NCI-H187 (cell line): ENCODE results near the gene USP9Y.

ENCODE experiments used
- DNase-seq, 2 experiments: peaks; one replicate each; lab custom pipeline; 2025; lab: John Stamatoyannopoulos, UW

The USP9Y gene

DNA sequence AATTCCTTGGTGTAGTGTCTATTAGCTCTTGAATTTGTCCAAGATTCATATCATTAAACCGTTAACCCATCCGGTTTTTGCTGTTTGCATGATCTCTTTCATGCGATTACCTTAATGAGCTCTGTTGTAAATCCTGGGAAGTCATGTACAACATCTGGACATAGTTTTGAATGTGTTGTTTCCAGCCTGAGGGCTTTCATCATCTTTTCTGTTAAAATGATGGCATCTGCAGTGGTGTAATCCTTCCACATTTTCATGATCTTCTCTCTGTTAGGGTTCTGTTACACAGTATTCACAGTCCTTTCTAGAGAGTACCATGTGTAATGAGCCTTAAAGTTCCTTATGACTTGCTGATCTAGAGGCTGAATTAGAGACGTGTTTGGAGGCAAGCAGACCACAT, 64.9 kb downstream of the USP9Y start:
- DNase-seq: no peak

DNA sequence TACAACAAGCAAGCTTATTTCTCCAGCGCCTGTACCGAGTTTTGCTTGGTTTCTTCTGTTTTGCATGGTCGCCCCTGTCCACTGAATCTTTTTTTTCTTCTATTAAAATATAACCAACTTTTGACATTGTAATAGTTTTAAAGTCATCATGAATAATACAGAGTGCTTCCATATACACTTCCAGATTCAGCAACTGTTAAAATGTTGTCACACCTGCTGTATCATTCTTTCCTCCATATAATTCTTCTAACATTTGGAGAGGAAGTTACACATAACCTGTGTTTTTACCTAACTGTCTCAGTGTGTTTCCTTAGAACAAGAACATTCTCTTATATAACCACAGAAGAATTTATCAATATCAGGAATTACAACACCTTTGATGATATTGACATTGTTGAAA, 83.5 kb downstream of the USP9Y start:
- no peak for DNase-seq

GRCh38 chrY:12793999-12794398, 93.0 kb downstream of the USP9Y start:
- no peak for DNase-seq

- DNase-seq: no peak
Measured at GRCh38 chrY:12808046-12808445, 107.0 kb downstream of the USP9Y start.

GRCh38 chrY:12809034-12809433, 108.0 kb downstream of the USP9Y start:
- no peak for DNase-seq

DNA sequence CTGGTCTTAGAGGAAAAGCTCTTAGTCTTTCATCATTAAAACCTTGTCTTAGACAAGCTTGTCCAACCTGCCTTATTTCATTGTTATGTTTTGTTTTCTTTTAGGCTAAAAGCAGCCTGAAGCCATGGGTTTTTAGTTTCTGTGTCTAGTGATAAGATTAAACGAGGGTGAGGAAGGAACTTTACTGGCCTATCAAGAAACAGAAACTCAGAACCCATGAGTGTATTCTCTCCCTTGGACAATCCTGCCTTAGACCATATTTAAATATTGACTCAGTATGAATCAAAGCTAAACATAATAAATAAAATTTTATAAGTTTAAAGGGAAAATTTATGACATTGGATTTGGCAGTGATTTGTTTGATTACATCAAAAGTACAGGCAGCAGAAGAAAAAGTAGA, 122.4 kb downstream of the USP9Y start:
- no peak for DNase-seq

GRCh38 chrY:12826791-12827190, 125.8 kb downstream of the USP9Y start:
- DNase-seq: no peak

DNA sequence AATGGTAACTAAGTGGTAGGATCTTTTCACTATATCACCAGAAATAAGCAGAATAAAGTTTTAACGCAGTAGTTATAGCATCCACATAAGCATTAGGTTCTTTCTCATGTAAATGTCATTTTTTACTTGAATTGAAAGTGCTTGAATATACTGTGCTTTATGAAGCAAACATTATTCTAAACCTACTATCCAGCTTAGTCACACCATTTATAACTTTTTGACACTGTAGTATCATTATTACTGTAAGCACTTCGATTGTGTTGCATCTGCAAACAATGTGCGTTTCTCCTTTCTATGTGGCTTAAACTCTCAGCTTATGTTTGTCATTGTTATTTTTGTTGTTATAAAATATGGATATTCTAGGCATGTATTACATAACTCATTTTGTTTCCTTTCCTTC, 132.3 kb downstream of the USP9Y start:
- DNase-seq: no peak

DNA sequence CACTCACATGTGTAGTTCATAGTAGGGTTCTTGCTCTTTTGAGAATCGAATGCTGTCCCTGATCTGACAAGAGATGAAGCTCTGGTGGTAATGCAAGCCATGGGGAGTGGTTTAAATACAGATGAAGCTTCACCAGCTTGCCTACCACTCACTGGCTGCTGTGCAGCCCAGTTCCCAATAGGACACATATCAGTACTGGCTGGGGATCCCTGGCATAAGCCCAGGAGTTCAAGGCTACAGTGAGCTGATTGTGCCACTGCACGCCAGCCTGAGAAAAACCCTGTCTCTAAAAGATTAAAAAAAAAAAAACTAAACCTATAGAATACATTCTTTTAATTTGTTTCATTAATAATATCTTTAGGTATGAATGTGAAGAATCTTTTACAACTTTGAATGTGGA, 136.5 kb downstream of the USP9Y start:
- DNase-seq: no peak

GRCh38 chrY:12841368-12841767, 140.3 kb downstream of the USP9Y start:
- DNase-seq: no peak

GRCh38 chrY:12846793-12847192, 145.8 kb downstream of the USP9Y start:
- no peak for DNase-seq

GRCh38 chrY:12855791-12856275, 154.8 kb downstream of the USP9Y start:
- no peak for DNase-seq

DNA sequence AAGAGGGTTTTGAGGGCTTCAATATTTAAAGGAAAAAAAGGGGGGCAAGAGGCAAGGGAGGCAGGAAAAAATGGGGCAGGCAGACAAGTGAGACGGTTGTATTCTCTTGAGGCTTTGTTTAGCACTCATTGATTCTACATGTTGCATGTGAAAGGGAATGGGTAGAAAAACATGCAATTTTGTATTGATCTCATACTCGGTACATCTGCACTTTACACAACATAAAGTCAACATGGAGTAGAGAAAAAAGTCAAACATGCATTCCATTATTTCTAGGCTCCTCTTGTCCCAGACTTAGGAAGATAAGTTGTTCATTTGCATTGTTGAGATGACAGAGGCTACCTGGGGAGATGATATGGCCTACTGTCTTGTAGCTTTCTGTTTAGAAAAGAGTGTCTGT, 166.9 kb downstream of the USP9Y start:
- no peak for DNase-seq

DNA sequence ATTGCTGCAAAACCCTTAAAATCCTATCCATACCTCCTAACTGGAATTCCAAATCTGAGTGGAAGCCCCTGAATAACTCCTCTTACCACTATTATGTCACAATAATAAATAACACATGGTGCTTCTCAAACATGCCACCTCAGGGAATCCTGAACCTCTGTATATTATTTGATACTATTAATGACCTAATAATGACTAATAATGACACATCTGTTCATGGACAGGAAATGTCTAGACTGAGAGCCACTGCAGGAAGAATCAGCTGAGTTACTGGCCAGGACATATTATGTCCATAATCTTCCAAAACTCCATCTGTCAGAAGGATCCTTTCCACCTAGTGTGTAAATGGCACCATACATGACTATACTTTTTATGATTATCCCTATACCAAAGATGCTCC, 195.9 kb downstream of the USP9Y start:
- no peak for DNase-seq

GRCh38 chrY:12898604-12899003, 197.6 kb downstream of the USP9Y start:
- DNase-seq: no peak

- no peak for DNase-seq
Measured at GRCh38 chrY:12904618-12905516, 203.8 kb downstream of the USP9Y start, which contains the start of gene DDX3Y. TSS of gene DDX3Y (plus strand) at chrY:12904868. CDS start at chrY:12904937, 69 bp downstream.

DNA sequence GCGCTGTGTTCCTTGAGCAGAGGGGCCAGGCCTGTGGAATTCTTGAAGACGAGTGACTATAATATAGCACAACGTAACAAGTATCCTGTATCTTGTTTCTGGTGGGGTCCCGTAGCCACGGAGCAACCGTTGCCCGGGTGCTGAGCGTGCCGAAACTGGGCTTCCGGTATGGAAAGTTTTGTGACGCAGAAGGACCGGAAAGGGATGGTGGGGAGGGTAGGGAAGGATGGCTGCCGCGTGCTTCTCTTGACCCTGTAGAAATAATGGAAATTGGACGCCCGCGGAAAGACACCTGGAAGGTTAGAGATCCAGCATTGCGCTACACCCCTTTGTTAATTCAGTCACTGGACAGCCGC, 204.5 kb downstream of the USP9Y start:
- no peak for DNase-seq

DNA sequence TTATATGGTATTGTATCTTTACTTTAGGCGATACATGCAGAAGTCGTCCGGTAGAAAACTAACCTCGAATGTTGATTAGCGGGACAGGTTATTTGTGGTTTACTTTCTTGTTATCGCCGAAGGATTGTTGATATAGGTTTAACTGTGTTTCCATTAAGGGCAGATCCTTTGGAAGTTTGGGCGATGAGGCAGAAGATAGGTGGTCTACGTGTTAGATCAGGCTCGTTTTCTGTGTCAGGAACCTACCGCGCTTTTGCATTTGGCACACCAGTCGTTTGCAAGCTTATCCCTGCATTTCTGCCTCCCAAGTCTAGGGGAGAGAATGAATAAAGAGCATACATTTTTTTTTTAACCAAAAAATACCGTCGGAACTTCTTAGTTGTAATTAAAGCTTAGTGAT, 204.9 kb downstream of the USP9Y start:
- DNase-seq: no peak
